Heart left ventricle (tissue), 13 donors: ENCODE measurements around the gene MAP4K5.

Experiments
- POLR2A ChIP-seq, 2 donors: fragments of 450-650 bp; IDR thresholded peaks; one replicate each; pipeline ENCODE4 v1.6.1; 2017; ENCODE audit warnings: antibody characterized with exemption in 2 of 2, mild to moderate bottlenecking in 2 of 2, moderate library complexity in 2 of 2
- TF ChIP-seq, protein P1 (sequence below), 12 donors: fragments of 200-600 bp; sonication (generic) in 4 of 12; IDR thresholded peaks; one replicate each; pipeline versions ENCODE4 v1.5.0 to v1.8.0; 2018 to 2022; ENCODE audit warnings: antibody characterized with exemption in 12 of 12, mild to moderate bottlenecking in 5 of 12
- donor health status: ischemic (EF 13 %, LVEDD 7.1; RV severe dilation, severe dysfunction).
- donor health status: DM: no; HTN: yes; CAD: no.
- donor health status: DM: no; HTN: no; CAD: no.
- donor health status: ischemic (EF 25% LVEDD 6.9; RV normal size, moderate dysfunction).
- donor health status: ischemic (EF 25% LVEDD 5.7; RV mildly dilated, moderate dysfunction).
- donor health status: ischemic (EF 35%, LVEDD 5.7; RV mildly dilated, moderate dysfunction).
- donor health status: nonischemic (EF 11% LVEDD 7.7; RV severe dilation, severe dysfunction).
- donor health status: DM: yes; HTN: yes; CAD: no.
- donor health status: PGD.
- donor health status: ischemic (EF 29% LVEDD 5.4; RV normal size, mild dysfunction).
- donor health status: nonischemic (EF 23%, LVEDD 6.1; RV moderate dilation, normal function).

DNA sequence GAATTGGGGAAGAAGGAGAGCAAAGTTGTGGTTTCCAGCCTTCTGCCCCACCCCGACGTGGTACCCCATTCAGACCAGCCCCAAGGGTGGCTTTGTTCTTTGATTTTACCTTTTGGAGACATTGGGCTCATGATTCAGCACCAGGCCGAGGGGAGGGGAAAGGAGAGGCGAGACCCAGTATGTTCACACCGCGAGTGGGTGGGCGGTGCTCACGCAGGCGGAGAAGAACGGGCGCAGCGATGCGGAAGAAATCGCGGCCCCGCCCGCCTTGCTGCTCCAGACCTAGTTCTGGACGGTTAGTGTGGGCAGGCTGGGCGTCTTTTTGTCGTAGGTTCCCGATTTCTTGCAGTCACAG, 28.5 kb upstream of the MAP4K5 start:
- TF ChIP-seq, protein P1, sequence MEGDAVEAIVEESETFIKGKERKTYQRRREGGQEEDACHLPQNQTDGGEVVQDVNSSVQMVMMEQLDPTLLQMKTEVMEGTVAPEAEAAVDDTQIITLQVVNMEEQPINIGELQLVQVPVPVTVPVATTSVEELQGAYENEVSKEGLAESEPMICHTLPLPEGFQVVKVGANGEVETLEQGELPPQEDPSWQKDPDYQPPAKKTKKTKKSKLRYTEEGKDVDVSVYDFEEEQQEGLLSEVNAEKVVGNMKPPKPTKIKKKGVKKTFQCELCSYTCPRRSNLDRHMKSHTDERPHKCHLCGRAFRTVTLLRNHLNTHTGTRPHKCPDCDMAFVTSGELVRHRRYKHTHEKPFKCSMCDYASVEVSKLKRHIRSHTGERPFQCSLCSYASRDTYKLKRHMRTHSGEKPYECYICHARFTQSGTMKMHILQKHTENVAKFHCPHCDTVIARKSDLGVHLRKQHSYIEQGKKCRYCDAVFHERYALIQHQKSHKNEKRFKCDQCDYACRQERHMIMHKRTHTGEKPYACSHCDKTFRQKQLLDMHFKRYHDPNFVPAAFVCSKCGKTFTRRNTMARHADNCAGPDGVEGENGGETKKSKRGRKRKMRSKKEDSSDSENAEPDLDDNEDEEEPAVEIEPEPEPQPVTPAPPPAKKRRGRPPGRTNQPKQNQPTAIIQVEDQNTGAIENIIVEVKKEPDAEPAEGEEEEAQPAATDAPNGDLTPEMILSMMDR (IDR thresholded peaks at IDR 0.05) = no peak
- no peak for TF ChIP-seq POLR2A (IDR thresholded peaks at IDR 0.05)
